Measurements from ENCODE around the gene ITGAX. TPM values are rescaled to one million over a fixed set of nuclear protein-coding genes. Genes with fewer than 3 reads are reported as not detected.
"Not testable (repeated sequence)": the region's sequence is repeated elsewhere in the genome, so short reads cannot be mapped to it uniquely, and the experiment has no call there.

ITGAX gene
- total RNA-seq, 1 experiment from 2014 or later: 2.7 TPM

- peak; percentile 65 for DNase-seq (ENCODE audit: low read depth)
These were observed 49.5 kb downstream of the ITGAX start for GRCh38 chr16:31404353-31405064.

DNA sequence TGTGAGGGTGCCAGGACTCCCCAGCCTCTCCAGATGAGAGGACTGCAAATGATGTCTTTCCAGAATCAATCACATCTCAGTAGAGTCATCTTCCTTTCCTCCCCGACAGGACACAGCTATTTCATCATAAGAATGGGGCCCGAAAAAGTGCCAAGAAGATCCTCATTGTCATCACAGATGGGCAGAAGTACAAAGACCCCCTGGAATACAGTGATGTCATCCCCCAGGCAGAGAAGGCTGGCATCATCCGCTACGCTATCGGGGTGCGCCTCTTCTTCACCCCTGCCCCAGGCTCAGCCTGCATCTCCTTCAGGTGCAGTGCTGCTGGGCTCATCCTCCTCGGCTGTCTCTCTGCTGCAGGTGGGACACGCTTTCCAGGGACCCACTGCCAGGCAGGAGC is 52.4 kb downstream of the ITGAX start:
- DNase-seq (ENCODE audit: low read depth): no peak

DNA sequence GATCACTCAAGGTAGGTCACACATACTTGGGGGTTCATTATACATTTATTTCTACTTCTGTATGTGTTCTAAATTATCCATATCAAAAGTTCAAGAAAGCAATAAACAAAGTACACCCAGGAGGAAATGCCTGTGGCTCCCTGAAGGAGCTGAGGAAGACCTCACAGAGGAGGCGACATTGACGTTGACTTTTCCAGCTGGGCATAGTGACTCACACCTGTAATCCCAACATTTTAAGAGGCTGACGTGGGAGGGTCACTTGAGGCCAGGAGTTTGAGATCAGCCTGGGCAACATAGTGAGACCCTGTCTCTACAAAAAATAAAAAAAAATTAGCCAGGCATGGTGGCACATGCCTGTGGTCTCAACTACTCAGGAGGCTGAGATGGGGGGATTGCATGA is 54.5 kb downstream of the ITGAX start:
- DNase-seq (ENCODE audit: low read depth): peak; percentile 71

- no peak for DNase-seq (ENCODE audit: low read depth)
These were observed 55.1 kb downstream of the ITGAX start for GRCh38 chr16:31410082-31410481.

- no peak for DNase-seq (ENCODE audit: low read depth)
These were observed 56.3 kb downstream of the ITGAX start for GRCh38 chr16:31411024-31411844.

- DNase-seq (ENCODE audit: low read depth): no peak
These were observed 57.8 kb downstream of the ITGAX start for GRCh38 chr16:31412750-31413149.

- DNase-seq (ENCODE audit: low read depth): no peak
These were observed 58.4 kb downstream of the ITGAX start for GRCh38 chr16:31413381-31413780.

DNA sequence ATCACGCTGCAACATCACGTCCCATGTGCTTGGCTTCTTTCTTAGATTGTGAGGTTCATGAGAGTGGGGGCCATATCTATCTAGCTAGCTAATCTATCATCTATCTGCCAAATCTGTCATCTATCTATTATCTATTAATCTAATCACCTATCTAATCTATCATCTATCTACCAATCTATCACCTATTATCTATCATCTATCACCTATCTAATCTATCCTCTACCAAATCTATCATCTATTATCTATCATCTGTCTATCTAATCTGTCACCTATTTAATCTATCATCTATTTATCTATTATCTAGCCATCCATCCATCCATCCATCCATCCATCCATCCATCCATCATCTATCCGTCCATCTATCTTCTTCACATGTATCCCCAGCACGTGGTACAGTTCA is 59.0 kb downstream of the ITGAX start:
- no peak for DNase-seq (ENCODE audit: low read depth)

DNA sequence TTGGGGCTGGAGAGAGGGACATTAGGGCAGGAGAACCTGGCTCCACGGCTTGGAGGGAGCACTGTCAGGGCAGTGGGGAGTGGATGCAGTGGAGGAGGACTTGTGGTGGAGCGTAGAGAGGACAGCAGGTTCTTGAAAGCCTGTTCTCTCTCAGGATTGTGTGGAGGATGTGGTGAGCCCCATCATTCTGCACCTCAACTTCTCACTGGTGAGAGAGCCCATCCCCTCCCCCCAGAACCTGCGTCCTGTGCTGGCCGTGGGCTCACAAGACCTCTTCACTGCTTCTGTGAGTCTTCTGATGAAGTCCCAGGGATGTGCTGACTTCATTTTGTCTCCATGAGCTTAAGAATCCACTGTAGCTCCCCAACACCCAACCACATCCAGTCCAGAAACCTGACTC is 59.7 kb downstream of the ITGAX start:
- no peak for DNase-seq (ENCODE audit: low read depth)

GRCh38 chr16:31416371-31416770 is 61.4 kb downstream of the ITGAX start:
- no peak for DNase-seq (ENCODE audit: low read depth)

DNA sequence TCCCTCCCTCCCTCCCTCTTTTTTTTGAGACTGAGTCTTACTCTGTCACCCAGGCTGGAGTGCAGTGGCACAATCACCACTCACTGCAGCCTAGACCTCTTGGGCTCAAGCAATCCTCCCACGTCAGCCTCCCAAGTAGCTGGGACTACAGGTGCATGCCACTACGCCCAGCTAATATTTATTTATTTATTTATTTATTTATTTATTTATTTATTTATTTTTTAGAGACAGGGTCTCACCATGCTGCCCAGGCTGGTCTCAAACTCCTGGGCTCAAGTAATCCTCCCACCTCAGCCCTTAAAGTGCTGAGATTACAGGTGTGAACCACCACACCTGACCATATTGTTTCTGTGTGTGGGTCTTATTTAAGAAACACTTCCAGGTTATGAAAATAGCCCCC is 62.1 kb downstream of the ITGAX start:
- not testable (repeated sequence) for DNase-seq (ENCODE audit: low read depth)

GRCh38 chr16:31417916-31418315 is 62.9 kb downstream of the ITGAX start:
- DNase-seq (ENCODE audit: low read depth): no peak

GRCh38 chr16:31420037-31420436 is 65.1 kb downstream of the ITGAX start:
- DNase-seq (ENCODE audit: low read depth): no peak

DNA sequence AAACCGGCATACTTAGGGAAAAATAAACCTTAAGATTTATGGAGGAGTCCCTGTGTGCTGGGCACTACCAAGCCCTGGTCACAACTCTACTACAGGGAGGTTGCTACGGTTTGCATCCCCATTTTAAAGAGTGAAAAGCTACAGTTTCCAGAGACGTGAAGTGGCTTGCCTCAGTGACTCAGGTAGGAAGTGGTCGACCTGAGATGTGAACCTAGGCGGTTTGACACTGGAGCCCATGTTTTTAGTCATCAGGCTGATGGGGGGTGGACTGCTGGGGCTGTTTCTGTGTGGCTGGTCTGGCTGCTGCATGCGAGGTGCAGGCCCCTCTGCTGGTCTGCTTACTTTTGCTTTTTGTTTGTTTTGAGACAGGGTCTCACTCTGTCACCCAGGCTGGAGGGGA is 66.6 kb downstream of the ITGAX start:
- no peak for DNase-seq (ENCODE audit: low read depth)

GRCh38 chr16:31423241-31423640 is 68.3 kb downstream of the ITGAX start:
- DNase-seq (ENCODE audit: low read depth): no peak

DNA sequence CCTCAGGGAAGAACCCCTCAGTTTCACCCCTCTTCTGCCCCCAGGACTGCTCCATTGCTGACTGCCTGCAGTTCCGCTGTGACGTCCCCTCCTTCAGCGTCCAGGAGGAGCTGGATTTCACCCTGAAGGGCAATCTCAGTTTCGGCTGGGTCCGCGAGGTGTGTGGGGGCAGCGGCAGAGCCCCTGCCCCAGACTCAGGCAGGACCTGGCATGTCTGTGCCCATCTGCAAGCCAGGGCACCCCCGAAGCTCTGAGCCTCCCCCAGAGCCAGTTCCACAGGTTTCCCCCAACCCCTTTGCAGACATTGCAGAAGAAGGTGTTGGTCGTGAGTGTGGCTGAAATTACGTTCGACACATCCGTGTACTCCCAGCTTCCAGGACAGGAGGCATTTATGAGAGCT is 68.8 kb downstream of the ITGAX start:
- no peak for DNase-seq (ENCODE audit: low read depth)

- DNase-seq (ENCODE audit: low read depth): no peak
These were observed 72.7 kb downstream of the ITGAX start for GRCh38 chr16:31427441-31428278.

- DNase-seq (ENCODE audit: low read depth): no peak
These were observed 73.3 kb downstream of the ITGAX start, which contains the start of gene COX6A2 for GRCh38 chr16:31428279-31428597. TSS of gene COX6A2 (minus strand) at chr16:31428360. CDS start at chr16:31428325, 35 bp downstream.

DNA sequence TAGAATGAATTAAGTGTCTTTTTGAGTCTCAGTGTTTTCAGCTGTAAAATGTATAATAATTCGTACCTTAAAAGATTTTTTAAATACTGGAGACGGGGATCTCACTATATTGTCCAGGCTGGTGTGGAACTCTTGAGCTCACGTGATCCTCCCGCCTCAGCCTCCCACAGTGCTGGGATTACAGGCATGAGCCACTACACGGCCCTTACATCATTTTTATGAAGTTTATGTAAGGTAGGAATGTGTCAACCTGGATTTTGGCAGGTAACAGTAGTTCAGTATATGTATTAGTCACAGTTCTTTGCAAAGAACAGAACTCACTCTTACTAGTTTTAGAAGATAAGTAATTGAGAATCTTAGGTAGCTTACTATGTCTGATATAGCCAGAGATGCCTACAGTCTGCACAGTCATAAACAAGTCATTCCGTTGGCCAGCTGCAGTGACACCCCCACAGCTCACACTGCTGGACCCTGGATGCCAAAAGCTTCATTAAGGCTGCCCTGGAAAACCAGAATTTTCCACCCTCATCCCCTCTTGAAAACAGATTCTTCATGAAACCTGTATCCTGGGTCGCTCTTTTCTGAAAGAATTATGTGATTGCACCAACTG is 73.8 kb downstream of the ITGAX start:
- DNase-seq (ENCODE audit: low read depth): no peak

DNA sequence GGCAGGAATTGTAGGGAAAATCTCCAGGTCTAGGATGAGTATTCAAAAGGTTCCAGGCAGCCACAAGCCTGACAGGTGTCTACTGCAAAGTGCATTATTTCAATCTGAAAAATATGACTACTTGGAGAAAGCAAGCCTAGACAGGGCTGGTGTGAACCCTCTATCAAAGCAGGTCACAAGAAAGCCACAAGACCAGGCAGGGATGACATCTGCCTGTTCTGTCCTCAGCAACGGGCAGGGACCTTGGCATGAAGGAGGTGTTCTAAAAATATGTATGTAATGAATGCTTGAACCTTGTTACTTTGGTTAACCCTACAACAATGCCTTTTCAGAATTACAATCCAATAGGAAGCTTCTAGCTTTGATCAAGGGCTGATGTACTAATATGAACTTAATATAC is 74.3 kb downstream of the ITGAX start:
- DNase-seq (ENCODE audit: low read depth): no peak

- no peak for DNase-seq (ENCODE audit: low read depth)
These were observed 74.8 kb downstream of the ITGAX start for GRCh38 chr16:31429796-31430195.
